Measurements from ENCODE around the gene NPAS2.

The NPAS2 gene

GRCh38 chr2:100853909-100854810 lies 34.2 kb downstream of the NPAS2 start:
- DNase-seq (ENCODE audit: low read depth), result peak; percentile 37

DNA sequence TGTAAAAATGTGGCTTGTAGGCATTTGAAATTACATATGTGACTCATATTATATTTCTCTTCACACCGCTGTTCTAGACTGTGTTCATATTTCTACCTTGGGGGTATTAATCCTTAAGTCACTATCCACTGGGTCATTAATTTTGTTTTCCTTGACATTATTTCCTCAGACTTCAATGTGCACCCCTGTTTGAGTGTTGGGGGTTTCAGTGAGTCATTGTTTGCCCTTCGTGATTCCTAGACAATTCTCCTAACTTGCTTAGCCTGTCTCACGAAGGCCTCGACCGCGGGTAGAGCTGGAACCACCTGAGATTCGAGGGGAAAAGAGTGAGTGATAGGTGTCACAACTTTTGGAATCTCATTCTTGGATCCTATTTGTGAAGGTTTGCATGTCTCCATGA lies 35.1 kb downstream of the NPAS2 start:
- DNase-seq (ENCODE audit: low read depth), result no peak

DNA sequence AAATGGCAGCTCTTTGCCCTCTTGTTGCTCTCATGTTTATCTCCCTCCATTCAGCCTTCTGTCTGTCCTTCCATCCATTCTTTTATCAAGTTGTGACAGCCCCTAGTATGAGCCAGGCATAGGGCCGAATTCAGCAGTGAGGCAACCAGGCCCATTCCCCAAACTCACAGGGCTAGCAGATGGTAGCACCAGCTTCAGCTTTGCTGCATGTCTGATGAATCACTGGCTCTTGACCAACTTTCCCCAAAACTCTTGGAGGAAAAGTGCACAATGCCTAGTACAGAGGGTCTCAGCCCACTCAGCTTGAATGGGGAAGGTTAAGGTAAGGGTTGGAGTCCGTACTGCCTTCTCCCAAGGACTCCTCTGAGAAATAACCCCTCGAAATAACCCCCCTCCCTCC lies 35.7 kb downstream of the NPAS2 start:
- no peak for DNase-seq (ENCODE audit: low read depth)

DNA sequence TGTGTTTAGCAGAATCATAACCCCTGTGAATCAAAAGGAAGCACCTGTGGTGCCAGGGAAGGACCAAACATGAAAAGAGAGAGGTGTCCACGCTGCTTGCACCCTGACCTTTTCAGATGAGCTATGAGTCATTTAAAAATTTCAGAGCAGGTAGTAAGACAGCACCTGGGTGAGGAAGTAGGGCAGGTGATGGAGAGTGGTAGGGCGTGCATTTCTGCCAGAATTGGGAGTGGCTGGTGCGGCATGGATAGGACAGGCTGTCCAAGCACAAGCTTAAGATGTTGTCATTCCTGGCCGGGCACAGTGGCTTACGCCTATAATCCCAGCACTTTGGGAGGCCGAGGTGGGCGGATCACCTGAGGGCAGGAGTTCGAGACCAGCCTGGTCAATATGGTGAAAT lies 36.8 kb downstream of the NPAS2 start:
- no peak for DNase-seq (ENCODE audit: low read depth)

- DNase-seq (ENCODE audit: low read depth), result no peak
Measured at GRCh38 chr2:100857341-100857740, 37.4 kb downstream of the NPAS2 start.

DNA sequence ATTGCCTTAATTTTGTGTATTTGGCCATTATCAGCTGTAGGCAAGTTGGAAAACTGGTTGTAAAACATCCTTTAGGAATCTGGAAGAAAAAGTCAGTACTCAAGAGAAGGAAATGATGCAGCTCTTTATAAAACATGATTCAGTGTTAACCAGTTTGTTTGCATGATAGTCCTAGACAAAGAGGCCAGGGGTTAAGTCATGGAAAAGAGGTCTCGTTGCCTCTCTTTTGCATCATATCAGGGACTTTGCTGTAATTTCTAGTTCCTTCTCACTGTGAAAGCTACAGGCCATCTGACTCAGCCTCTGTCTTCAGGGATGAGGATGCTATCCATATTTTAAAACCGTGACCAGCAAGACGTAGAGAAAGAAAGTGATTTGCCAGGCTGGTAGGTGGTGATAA lies 38.0 kb downstream of the NPAS2 start:
- DNase-seq (ENCODE audit: low read depth), result peak; percentile 91

DNA sequence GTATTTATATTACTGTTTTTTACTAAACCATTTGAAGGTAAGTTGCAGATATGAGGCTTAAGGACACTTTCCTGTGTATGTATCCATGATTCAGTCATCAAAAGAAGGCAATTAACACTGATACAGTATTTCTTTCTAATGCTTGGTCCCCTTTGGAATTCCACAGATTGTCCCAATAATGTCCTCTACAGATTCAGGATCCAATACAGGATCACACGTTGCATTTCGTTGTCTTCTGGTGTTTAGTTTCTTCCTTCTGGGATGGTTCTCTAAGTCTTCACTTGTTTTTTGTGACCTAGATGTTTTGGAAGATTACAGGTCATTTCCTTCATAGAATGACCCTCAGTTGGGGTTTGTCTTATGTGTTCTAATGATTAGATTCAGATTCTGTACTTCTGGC lies 40.0 kb downstream of the NPAS2 start:
- DNase-seq (ENCODE audit: low read depth), result no peak

DNA sequence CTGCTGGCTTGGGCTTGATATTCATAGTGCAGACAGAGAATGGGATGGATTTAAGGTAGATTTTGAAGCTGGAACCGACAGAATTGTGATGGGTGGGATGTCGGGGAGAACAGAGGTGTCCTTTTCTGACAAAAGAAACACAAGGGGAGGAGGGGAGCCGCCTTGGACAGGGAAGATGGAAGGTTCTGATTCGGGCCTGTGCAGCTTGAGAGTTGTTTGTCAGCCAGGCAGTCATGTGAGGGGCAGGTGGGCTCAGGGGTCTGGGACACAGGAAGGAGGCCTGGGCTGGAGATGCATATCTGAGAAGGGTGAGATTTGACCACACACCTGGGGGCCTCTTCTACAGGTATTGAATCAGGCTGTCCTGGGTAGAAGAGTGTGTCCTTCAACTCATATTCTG lies 41.4 kb downstream of the NPAS2 start:
- DNase-seq (ENCODE audit: low read depth), result no peak

DNA sequence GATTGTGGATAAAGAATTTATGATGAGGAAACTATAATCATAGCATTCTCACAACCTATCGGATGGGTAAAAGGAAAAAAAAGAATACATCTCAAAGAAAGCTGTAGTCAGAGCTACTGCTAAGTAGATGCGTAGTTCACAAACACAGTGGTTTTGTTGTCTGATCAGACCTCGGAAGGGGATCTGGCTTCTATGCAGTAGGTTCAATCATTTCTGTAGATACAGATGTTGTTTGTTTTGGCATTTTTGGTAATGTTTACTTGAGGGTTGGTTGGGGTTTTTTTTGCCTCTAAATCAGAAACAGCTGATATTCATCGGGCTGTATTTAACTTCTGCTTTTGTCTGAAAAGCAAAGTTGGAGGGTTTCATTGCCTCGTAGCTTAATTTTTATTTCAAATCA lies 42.1 kb downstream of the NPAS2 start:
- no peak for DNase-seq (ENCODE audit: low read depth)

GRCh38 chr2:100865816-100866460 lies 46.0 kb downstream of the NPAS2 start:
- DNase-seq (ENCODE audit: low read depth), result peak; percentile 81

DNA sequence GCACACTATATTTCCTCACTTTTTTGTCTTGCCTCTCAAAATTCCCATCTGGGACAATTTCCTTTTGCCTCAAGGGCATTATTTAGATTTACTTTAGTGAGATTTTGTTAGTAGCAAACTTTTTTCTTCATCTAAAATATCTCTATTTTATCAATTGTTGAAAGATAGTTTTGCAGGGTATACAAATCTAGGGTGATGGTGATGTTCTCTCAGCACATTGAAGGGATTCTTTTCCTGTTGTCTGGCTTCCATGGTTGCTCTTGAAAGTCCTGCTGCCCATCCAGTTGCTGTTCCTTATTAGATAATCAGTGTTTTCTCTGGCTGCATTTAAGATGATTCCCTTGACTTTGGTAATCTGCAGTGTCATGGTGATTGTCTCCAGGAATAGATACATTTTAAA lies 48.1 kb downstream of the NPAS2 start:
- no peak for DNase-seq (ENCODE audit: low read depth)

DNA sequence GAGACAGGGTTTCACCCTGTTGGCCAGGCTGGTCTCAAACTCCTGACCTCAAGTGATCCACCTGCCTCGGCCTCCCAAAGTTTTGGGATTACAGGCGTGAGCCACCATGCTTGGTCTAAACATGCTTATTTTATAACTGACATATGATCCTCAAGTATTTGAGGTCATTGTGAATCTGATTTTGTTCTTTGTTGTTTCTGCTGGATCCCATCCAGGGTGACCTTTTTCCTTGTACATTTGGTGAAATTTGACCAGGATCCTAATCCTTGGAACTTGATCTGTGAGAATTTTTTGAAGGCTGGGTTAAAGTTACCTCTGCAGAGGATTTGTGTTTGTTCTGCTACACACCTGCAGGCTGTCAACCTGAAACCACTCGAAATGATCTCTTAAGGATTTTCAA lies 49.2 kb downstream of the NPAS2 start:
- no peak for DNase-seq (ENCODE audit: low read depth)

DNA sequence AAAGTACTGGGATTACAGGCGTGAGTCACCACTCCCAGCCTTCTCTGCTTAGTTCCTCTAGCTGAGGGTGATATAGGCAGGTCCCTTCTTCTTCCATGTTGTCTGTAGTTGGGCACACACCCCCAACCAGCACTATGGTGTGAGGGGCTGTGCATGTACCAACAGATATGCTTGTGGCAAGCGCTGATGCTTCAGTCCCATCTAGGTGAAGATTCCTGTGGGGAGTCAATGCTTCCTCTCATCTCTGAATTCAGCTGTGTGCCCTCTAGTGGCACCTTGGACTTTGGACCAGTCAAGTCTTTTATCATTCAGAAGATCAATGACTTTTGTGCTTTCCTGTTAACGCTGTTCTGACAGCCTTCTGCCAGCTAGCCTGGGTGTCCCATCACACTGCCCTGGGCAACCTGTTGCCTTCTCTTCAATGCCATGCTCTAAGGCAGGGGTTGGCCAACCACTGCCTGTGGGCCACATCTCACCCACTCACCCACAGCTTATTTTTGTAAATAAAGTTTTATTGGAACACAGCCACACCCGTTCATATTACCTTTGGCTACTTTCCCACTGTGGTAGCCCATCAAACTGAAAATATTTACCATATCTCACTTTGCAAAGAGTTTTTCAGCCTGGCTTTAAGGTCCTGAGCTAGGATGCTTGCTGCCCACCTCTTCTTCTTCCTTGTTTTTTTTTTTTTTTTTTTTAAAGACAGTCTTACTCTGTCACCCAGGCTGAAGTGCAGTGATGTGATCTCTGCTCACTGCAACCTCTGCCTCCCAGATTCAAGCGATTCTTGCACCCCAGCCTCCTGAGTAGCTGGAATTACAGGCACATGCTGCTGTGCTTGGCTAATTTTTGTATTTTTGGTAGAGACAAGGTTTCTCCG lies 51.0 kb downstream of the NPAS2 start:
- peak; percentile 63 for DNase-seq (ENCODE audit: low read depth)

GRCh38 chr2:100875516-100876230 lies 55.7 kb downstream of the NPAS2 start:
- DNase-seq (ENCODE audit: low read depth), result no peak

DNA sequence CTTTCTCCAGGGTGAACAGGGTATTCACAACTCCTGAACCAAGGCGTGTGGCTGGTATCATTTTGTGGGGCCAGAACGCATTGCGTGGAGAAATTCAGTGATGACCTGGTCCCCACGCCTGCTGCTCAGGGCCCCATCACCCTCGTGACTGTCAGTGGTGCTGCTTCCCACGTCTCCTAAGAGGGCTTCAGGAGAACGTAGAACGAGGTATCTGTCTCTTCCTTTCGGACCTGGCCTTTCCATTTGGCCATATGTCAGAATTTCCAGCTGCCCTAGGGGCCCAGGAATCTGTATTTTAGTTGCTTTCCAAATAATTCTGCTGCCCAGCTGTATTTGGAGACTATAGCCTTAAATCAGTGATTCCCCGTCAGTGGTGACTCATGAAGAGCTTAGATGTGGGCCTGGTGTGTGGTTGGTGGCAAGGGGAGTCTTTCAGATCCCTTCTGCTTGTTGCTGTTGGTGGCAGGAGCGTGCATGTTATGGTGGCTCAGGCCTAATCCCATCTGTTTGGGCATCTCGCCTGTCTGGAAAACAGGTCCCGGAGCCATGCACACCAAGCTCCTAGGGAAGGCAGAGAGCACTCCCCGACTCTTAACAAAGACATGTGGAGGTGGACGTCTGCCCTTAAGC lies 56.4 kb downstream of the NPAS2 start:
- DNase-seq (ENCODE audit: low read depth), result peak; percentile 31

- DNase-seq (ENCODE audit: low read depth), result peak; percentile 72
Measured at GRCh38 chr2:100877555-100877954, 57.6 kb downstream of the NPAS2 start.

DNA sequence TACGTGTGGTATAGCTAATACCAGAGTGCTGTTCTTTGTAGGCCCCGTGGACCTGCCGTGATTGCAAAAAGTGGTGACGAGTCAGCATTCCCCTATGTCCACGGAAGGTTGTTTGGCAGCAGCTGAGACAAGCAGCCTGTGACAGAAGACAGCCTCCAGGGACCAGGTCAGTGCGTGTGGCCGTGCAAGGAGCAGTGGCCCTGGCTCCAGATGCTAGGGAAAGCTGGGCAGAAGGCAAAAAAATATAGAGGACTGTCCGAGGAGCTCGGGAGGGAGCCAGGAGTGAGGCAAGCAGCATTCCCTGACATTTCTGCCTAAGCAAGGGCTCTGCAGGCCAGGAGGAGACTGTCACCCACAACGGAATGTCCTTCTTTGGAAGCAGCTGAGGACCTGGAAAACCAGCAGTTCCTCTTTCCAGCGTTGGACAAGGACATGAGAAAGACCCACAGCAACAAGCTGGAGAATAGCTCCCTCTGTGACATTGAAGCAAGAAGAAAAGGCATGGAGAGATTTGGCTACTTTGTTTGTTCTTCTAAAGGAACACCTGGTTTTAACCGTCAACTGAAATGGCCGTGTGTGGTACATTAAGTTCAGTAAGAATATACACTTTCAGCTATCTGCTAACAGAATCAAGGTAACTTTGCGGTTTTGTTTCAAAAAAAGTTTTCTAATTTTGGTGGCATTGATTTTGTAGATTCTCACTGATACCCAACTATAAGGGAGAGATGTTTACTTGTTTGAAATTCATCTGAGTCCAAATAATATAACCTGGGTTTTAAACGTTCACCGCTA lies 58.3 kb downstream of the NPAS2 start:
- DNase-seq (ENCODE audit: low read depth), result no peak

DNA sequence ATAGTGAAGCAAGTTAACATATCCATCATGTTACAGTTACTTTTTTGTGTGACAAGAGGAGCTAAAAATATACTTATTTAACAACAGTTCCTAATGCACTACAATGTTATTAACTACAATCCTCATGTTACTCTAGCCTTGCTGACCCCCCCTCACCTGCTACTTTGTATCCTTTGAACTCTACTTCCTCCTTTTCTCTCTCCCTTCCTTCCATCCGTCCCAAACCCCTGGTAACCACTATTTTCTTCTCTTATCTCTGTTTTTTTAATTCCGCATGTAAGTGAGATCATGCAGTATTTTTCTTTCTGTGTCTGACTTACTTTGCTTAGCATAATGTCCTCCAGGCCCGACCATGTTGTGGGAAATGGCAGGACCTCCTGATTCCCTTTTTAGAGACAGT lies 59.4 kb downstream of the NPAS2 start:
- DNase-seq (ENCODE audit: low read depth), result no peak

DNA sequence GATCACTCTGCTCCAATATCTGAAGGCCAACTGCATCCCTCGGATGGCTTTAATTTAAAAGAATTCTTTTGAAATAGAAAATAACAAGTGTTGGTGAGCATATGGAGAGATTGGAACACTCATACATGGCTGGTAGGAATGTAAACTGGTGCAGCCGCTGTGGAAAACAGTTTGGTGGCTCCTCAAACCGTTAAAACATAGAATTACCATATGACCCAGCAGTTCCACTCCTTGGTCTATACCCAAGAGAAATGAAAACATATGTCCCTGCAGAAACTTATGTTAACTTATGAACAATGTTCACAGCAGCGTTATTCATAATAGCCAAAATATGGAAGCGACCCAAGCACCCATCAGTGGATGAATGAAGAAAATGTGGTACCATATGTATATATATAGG lies 60.1 kb downstream of the NPAS2 start:
- no peak for DNase-seq (ENCODE audit: low read depth)

GRCh38 chr2:100880730-100881129 lies 60.8 kb downstream of the NPAS2 start:
- peak; percentile 56 for DNase-seq (ENCODE audit: low read depth)

All from ELR (cell line).